ENCODE data around the gene CCDC91.

Gene CCDC91

DNA sequence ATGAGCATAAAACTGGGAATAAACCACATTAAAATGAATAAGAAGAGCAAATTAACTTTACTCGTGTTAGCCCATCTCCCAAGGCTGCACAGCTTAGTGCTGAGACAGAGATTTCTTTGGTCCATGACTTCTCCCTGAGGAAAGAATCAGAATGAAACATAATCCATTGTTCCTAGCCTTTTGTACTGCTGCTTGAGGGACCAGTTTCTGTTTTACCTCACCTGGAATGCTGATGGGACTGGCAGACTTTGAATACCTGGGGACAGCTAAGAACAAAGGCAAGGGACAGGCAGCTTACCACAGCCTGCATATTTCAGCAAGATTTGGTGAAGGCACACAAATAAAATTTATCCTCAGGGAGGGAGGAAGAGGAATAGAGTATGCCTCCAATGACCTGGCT, 401.6 kb downstream of the CCDC91 start:
- TF ChIP-seq CTCF (IDR thresholded peaks at IDR 0.05) = no peak
